Muscle layer of colon (tissue), 2 donors: ENCODE results near the gene BCL2A1.
"Not testable (repeated sequence)": the region's sequence is repeated elsewhere in the genome, so short reads cannot be mapped to it uniquely, and the experiment has no call there.

Experiments
- H3K27ac ChIP-seq: one replicate; pipeline ENCODE4 v1.7.0; 2013; ENCODE audit warnings: low read depth, mild to moderate bottlenecking, low read length, moderate library complexity
- H3K27me3 ChIP-seq, 2 donors: one replicate each; pipeline ENCODE4 v1.7.0; 2013; ENCODE audit warnings: low read length in 2 of 2, mild to moderate bottlenecking in 2 of 2; ENCODE audit not compliant: insufficient read depth in 2 of 2, control insufficient read depth in 1 of 2
- H3K36me3 ChIP-seq: one replicate; pipeline ENCODE4 v1.7.0; 2013; ENCODE audit warnings: mild to moderate bottlenecking, low read length; ENCODE audit not compliant: insufficient read depth
- H3K4me1 ChIP-seq: one replicate; pipeline ENCODE4 v1.7.0; 2013; ENCODE audit warnings: mild to moderate bottlenecking, low read length; ENCODE audit not compliant: insufficient read depth
- H3K4me3 ChIP-seq, 2 donors: one replicate each; pipeline ENCODE4 v1.7.0; 2013; ENCODE audit warnings: low read length in 2 of 2, low read depth in 1 of 2, mild to moderate bottlenecking in 1 of 2, moderate library complexity in 1 of 2
- H3K9ac ChIP-seq: one replicate; pipeline ENCODE4 v1.7.0; 2013; ENCODE audit warnings: low read length
- H3K9me3 ChIP-seq: one replicate; pipeline ENCODE4 v1.7.0; 2013; ENCODE audit warnings: mild to moderate bottlenecking, low read length
- donor health status: abdominal sarcoma.
- donor health status: Adenocarcinoma of cecum.

The BCL2A1 gene

DNA sequence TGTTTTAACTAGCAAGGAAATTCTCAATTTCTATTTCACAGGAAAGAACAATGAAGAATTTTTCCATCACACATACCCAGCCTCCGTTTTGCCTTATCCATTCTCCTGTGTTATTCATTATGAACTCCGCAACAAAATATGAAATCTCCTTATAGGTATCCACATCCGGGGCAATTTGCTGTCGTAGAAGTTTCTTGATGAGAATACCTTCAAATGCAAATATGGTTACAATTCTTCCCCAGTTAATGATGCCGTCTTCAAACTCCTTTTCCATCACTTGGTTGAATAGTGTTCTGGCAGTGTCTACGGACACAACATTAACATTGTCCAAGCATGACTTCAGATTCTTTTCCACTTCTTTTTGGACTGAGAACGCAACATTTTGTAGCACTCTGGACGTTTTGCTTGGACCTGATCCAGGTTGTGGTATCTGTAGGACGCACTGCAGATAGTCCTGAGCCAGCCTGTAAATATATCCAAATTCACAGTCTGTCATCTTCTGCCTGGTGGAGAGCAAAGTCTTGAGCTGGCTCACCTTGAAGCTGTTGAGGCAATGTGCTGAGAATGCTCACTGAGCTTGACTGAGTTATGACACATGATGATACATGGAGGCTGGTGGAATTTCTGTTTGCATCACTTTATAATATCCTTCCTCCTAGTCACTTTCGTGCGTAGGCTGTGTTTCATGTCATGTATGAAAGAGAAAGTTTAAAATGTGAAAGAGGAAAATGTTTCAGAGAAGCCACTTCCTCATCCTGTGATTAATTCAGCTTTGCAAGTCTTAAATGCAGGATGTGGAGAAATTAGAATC is at the start of gene BCL2A1:
Gene BCL2A1 (minus strand): TSS at position 573 of the 811 bp plus-strand sequence. CDS start 77 bp downstream, at position 496.
- Histone ChIP-seq H3K4me3 (no peak within 1 kb of the TSS), H3K4me1 (no peaks in the 10 kb centered on the region), H3K27me3 (no peaks in the 10 kb centered on the region), H3K9ac (no peak within 1 kb of the TSS), H3K9me3 (no peaks in the 10 kb centered on the region), H3K36me3 (no peaks in the 10 kb centered on the region), H3K27ac (no peak within 1 kb of the TSS)

DNA sequence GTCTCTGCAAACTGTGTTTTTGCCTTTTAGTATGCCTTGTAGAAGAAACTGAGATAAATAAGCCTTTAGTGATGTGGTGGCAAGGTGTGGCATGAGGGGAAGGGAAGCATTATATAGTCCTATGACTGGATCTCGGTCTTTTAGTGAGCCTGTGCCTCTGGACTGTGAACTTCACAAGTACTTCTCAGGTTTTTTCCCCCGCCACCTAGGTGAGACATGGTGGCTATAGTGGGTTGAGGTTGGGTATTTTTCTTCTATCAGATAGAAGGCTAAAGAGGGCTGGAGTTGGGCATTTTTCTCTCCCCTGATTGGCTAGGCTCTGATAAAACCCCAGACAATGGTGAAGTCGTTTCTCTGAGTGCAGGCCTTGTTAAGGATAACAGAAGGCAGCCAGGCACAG is 49.7 kb upstream of the BCL2A1 start:
- H3K9me3 ChIP-seq: no peaks in the 10 kb centered on the region
- H3K9ac ChIP-seq: no peak overlapping the region
- H3K4me1 ChIP-seq: no peaks in the 10 kb centered on the region
- no peak overlapping the region for H3K27ac ChIP-seq
- H3K27me3 ChIP-seq: no peaks in the 10 kb centered on the region
- no peak overlapping the region for H3K4me3 ChIP-seq
- no peaks in the 10 kb centered on the region for H3K36me3 ChIP-seq

DNA sequence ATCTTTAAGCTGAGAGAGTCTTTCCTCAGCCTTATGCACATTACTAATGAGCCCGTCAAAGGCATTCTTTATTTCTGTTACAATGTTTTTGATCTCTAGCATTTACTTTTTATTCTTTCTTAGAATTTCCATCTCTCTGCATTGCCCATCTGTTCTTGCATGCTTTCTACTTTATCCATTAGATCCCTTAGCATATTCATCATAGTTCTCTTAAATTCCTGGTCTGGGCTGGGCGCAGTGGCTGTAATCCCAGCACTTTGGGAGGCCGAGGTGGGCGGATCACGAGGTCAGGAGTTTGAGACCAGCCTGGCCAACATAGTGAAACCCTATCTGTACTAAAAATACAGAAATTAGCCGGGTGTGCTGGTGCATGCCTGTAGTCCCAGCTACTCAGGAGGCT is 49.2 kb upstream of the BCL2A1 start:
- not testable (repeated sequence) for H3K9ac ChIP-seq, H3K36me3 ChIP-seq, H3K9me3 ChIP-seq, H3K4me1 ChIP-seq, H3K27ac ChIP-seq, H3K27me3 ChIP-seq, H3K4me3 ChIP-seq

GRCh38 chr15:80019168-80019745 is 48.3 kb upstream of the BCL2A1 start:
- Histone ChIP-seq H3K9ac (no peak overlapping the region), H3K36me3 (no peaks in the 10 kb centered on the region), H3K4me1 (no peaks in the 10 kb centered on the region), H3K4me3 (no peak overlapping the region), H3K27ac (no peak overlapping the region), H3K9me3 (no peaks in the 10 kb centered on the region), H3K27me3 (no peaks in the 10 kb centered on the region)

- not testable (repeated sequence) for H3K36me3 ChIP-seq, H3K27ac ChIP-seq, H3K27me3 ChIP-seq, H3K9me3 ChIP-seq, H3K4me1 ChIP-seq, H3K4me3 ChIP-seq, H3K9ac ChIP-seq
These were observed 46.1 kb upstream of the BCL2A1 start for GRCh38 chr15:80017139-80017538.

DNA sequence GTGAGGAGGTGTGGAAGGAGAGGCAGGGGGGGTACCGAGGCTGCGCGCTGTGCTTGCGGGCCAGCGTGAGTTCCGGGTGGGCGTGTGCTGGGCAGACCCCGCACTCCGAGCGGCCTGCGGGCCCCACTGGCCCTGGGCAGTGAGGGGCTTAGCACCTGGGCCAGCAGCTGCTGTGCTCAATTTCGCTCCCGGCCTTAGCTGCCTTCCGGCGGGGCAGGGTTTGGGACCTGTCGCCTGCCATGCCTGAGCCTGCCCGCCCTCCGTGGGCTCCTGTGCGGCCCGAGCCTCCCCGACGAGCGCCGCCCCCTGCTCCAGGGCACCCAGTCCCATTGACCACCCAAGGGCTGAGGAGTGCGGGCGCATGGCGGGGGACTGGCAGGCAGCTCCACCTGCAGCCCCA is 45.5 kb upstream of the BCL2A1 start:
- not testable (repeated sequence) for H3K4me3 ChIP-seq, H3K4me1 ChIP-seq, H3K27ac ChIP-seq, H3K27me3 ChIP-seq, H3K9ac ChIP-seq, H3K36me3 ChIP-seq, H3K9me3 ChIP-seq

DNA sequence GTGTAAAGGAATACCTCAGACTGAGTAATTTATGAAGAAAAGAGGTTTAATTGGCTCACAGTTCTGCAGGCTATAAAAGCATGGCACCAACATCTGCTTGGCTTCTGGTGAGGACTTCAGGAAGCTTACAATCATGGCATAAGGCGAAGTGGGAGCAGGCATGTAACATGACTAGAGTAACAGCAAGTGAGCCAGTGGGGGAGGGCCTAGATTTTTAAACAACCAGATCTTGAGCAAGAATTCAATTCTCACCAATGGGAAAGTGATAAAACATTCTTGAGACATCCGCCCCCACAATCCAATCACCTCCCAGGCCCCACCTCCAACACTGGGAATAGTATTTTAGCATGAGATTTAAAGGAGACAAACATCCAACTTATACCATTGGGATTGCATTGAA is 44.2 kb upstream of the BCL2A1 start:
- Histone ChIP-seq H3K36me3 (no peaks in the 10 kb centered on the region), H3K4me1 (no peaks in the 10 kb centered on the region), H3K9ac (no peak overlapping the region), H3K9me3 (no peaks in the 10 kb centered on the region), H3K27me3 (no peaks in the 10 kb centered on the region), H3K4me3 (no peak overlapping the region), H3K27ac (no peak overlapping the region)

DNA sequence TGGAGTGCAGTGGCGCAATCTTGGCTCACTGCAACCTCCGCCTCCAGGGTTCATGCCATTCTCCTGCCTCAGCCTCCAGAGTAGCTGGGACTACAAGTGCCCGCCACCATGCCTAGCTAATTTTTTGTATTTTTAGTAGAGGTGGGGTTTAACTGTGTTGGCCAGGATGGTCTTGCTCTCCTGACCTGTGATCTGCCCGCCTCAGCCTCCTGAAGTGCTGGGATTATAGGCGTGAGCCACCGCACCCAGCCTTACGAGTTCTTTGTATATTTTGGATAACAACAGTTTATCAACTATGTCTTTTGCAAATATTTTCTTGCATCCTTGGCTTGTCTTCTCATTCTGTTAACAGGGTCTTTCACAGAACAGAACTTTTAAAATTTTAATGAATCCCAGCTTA is 43.2 kb upstream of the BCL2A1 start:
- H3K27ac ChIP-seq, H3K4me1 ChIP-seq, H3K9me3 ChIP-seq, H3K4me3 ChIP-seq, H3K36me3 ChIP-seq, H3K9ac ChIP-seq, H3K27me3 ChIP-seq: not testable (repeated sequence)

GRCh38 chr15:80012060-80012726 is 41.2 kb upstream of the BCL2A1 start:
- no peak overlapping the region for H3K27ac ChIP-seq
- H3K9me3 ChIP-seq: no peaks in the 10 kb centered on the region
- H3K4me3 ChIP-seq: no peak overlapping the region
- no peak overlapping the region for H3K9ac ChIP-seq
- no peaks in the 10 kb centered on the region for H3K36me3 ChIP-seq
- no peaks in the 10 kb centered on the region for H3K27me3 ChIP-seq
- H3K4me1 ChIP-seq: no peaks in the 10 kb centered on the region

DNA sequence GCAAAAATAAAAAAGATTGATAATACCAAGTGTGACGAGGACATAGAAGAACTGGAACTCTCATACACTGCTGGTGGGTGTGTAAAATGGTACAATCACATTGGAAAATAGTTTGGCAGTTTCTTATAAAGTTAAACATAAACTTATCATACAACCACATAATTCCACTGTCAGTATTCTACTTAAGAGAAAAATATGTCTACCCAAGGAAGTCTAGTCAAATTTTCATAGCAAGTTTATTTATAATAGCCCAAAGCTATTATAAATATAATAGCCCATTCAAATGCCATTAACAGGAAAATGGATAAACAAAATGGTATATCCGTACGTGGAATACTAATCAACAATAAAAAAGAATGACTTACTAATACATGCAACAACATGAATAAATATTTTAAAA is 40.6 kb upstream of the BCL2A1 start:
- Histone ChIP-seq H3K9me3 (no peaks in the 10 kb centered on the region), H3K27ac (no peak overlapping the region), H3K4me1 (no peaks in the 10 kb centered on the region), H3K36me3 (no peaks in the 10 kb centered on the region), H3K27me3 (no peaks in the 10 kb centered on the region), H3K9ac (no peak overlapping the region), H3K4me3 (no peak overlapping the region)

DNA sequence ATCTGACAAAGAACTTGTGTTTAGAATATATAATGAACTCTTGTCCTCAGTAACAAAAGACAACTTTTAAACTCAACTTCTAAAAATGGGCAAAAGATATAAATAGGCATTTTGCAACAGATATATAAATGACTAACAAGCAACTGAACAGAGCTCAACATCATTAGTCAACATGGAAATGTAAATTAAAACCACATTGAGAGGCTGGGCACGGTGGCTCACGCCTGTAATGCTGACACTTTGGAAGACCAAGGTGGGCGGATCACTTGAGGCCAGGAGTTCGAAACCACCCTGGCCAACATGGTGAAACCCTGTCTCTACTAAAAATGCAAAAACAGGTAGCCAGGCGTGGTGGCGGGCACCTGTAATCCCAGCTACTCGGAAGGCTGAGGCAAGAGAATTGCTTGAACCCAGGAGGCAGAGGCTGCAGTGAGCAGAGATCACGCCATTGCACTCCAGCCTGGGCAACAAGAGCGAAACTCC is 40.1 kb upstream of the BCL2A1 start:
- not testable (repeated sequence) for H3K27ac ChIP-seq, H3K27me3 ChIP-seq, H3K36me3 ChIP-seq, H3K9ac ChIP-seq, H3K4me1 ChIP-seq, H3K9me3 ChIP-seq, H3K4me3 ChIP-seq
